SJSA1 (cell line): ENCODE data around the gene CDK2AP2. TPM values are rescaled to one million over a fixed set of nuclear protein-coding genes. Genes with fewer than 3 reads are reported as not detected.
"Not testable (repeated sequence)": the region's sequence is repeated elsewhere in the genome, so short reads cannot be mapped to it uniquely, and the experiment has no call there.

ENCODE experiments used
- DNase-seq, 2 experiments: peaks; one replicate each; pipeline ENCODE4 v3.0.0-alpha.2; 2015 to 2020; ENCODE audit warnings: low spot score in 2 of 2, low read depth in 1 of 2
- H3K27ac ChIP-seq: fragments of 250-450 bp; sonication (Bioruptor Pico); 2 replicates; pipeline ENCODE4 v1.5.1; 2020; ENCODE audit warnings: mild to moderate bottlenecking, moderate library complexity
- H3K27me3 ChIP-seq: fragments of 250-450 bp; sonication (Bioruptor Pico); replicated peaks from 2 replicates; pipeline ENCODE4 v1.5.1; 2020; ENCODE audit warnings: mild to moderate bottlenecking, moderate library complexity
- H3K36me3 ChIP-seq: fragments of 250-450 bp; sonication (Bioruptor Pico); 2 replicates; pipeline ENCODE4 v1.5.1; 2020; ENCODE audit warnings: mild to moderate bottlenecking
- H3K4me1 ChIP-seq: fragments of 250-450 bp; sonication (Bioruptor Pico); replicated peaks from 2 replicates; pipeline ENCODE4 v1.6.1; 2021; ENCODE audit warnings: mild to moderate bottlenecking
- H3K4me3 ChIP-seq: fragments of 250-450 bp; sonication (Bioruptor Pico); 2 replicates; pipeline ENCODE4 v1.5.1; 2020; ENCODE audit warnings: mild to moderate bottlenecking
- H3K9me3 ChIP-seq: fragments of 250-450 bp; sonication (Bioruptor Pico); replicated peaks from 2 replicates; pipeline ENCODE4 v1.5.1; 2020; ENCODE audit warnings: mild to moderate bottlenecking
- total RNA-seq: library from RNA; depleted of rRNA; stranded (reverse); fragments of >200 nt; shearing (Covaris generic); gene quantifications from 2 replicates; pipeline ENCODE4 v1.2.3, GENCODE V29; 2014; rRNA removed

CDK2AP2 gene
- total RNA-seq, 1 experiment from 2014 or later, result 82.4 TPM

GRCh38 chr11:67466962-67467771 lies 40.8 kb downstream of the CDK2AP2 start:
- Histone ChIP-seq H3K27me3 (no peaks in the 10 kb centered on the region), H3K4me3 (no peak overlapping the region), H3K4me1 (peaks cover 29% of the 10 kb centered on the region), H3K9me3 (0 out of 2 replicates have a peak, but pooled peaks cover 2% of the 10 kb centered on the region), H3K36me3 (peaks cover 9% of the 10 kb centered on the region), H3K27ac (no peak overlapping the region)
- DNase-seq, result no peak

GRCh38 chr11:67466367-67466766 lies 41.6 kb downstream of the CDK2AP2 start:
- Histone ChIP-seq H3K4me1 (peaks cover 29% of the 10 kb centered on the region), H3K36me3 (peaks cover 9% of the 10 kb centered on the region), H3K4me3 (no peak overlapping the region), H3K27ac (no peak overlapping the region), H3K27me3 (no peaks in the 10 kb centered on the region), H3K9me3 (0 out of 2 replicates have a peak, but pooled peaks cover 2% of the 10 kb centered on the region)
- no peak for DNase-seq

GRCh38 chr11:67465530-67465929 lies 42.4 kb downstream of the CDK2AP2 start:
- not testable (repeated sequence) for DNase-seq, H3K27ac ChIP-seq, H3K27me3 ChIP-seq, H3K36me3 ChIP-seq, H3K9me3 ChIP-seq, H3K4me3 ChIP-seq
- peaks cover 29% of the 10 kb centered on the region for H3K4me1 ChIP-seq

- peaks cover 29% of the 10 kb centered on the region for H3K4me1 ChIP-seq
- DNase-seq, result no peak
- H3K27ac ChIP-seq, result no peak overlapping the region
- no peak overlapping the region for H3K4me3 ChIP-seq
- peaks cover 9% of the 10 kb centered on the region for H3K36me3 ChIP-seq
- H3K9me3 ChIP-seq, result 0 out of 2 replicates have a peak, but pooled peaks cover 2% of the 10 kb centered on the region
- H3K27me3 ChIP-seq, result no peaks in the 10 kb centered on the region
Measured at GRCh38 chr11:67465189-67465510, 42.8 kb downstream of the CDK2AP2 start.

GRCh38 chr11:67464411-67465188 lies 43.4 kb downstream of the CDK2AP2 start:
- H3K4me1 ChIP-seq, result peaks cover 26% of the 10 kb centered on the region
- peak overlapping the region; percentile 48 for H3K27ac ChIP-seq
- no peak for DNase-seq
- H3K27me3 ChIP-seq, result no peaks in the 10 kb centered on the region
- no peak overlapping the region for H3K4me3 ChIP-seq
- peaks cover 9% of the 10 kb centered on the region for H3K36me3 ChIP-seq
- H3K9me3 ChIP-seq, result 0 out of 2 replicates have a peak, but pooled peaks cover 2% of the 10 kb centered on the region

GRCh38 chr11:67463680-67464410 lies 44.1 kb downstream of the CDK2AP2 start:
- Histone ChIP-seq H3K9me3 (0 out of 2 replicates have a peak, but pooled peaks cover 2% of the 10 kb centered on the region), H3K4me3 (no peak overlapping the region), H3K36me3 (peaks cover 8% of the 10 kb centered on the region), H3K27ac (peak overlapping the region; percentile 48), H3K27me3 (no peaks in the 10 kb centered on the region), H3K4me1 (peaks cover 21% of the 10 kb centered on the region)
- peak; percentile 73 to 95 for DNase-seq

- no peak overlapping the region for H3K27ac ChIP-seq
- H3K9me3 ChIP-seq, result no peaks in the 10 kb centered on the region
- H3K36me3 ChIP-seq, result peaks cover 6% of the 10 kb centered on the region; the same call in 1 of the 2 replicates
- no peaks in the 10 kb centered on the region for H3K27me3 ChIP-seq
- DNase-seq, result no peak
- H3K4me1 ChIP-seq, result peaks cover 15% of the 10 kb centered on the region
- H3K4me3 ChIP-seq, result no peak overlapping the region
Measured at GRCh38 chr11:67463186-67463585, 44.8 kb downstream of the CDK2AP2 start.

- H3K27ac ChIP-seq, result no peak overlapping the region
- no peak for DNase-seq
- no peaks in the 10 kb centered on the region; the same call in 1 of the 2 replicates for H3K9me3 ChIP-seq
- H3K4me3 ChIP-seq, result no peak overlapping the region
- no peaks in the 10 kb centered on the region; the same call in 1 of the 2 replicates for H3K27me3 ChIP-seq
- H3K4me1 ChIP-seq, result no peaks in the 10 kb centered on the region
- no peaks in the 10 kb centered on the region for H3K36me3 ChIP-seq
Measured at GRCh38 chr11:67458266-67458665, 49.7 kb downstream of the CDK2AP2 start.

GRCh38 chr11:67457453-67457852 lies 50.5 kb downstream of the CDK2AP2 start:
- no peaks in the 10 kb centered on the region for H3K36me3 ChIP-seq

More at GRCh38 chr11:67457453-67457852, 50.5 kb downstream of the CDK2AP2 start:
- H3K9me3 ChIP-seq, result no peaks in the 10 kb centered on the region; the same call in 1 of the 2 replicates
- DNase-seq, result no peak
- no peak overlapping the region for H3K27ac ChIP-seq
- H3K27me3 ChIP-seq, result no peaks in the 10 kb centered on the region; the same call in 1 of the 2 replicates
- no peak overlapping the region for H3K4me3 ChIP-seq
- H3K4me1 ChIP-seq, result no peaks in the 10 kb centered on the region

Other genes starting within 250 kb of the CDK2AP2 start
- 96.2 and 138 TPM in 2 replicates for gene GRK2, start 241.7 kb downstream of the CDK2AP2 start, total RNA-seq
- 40.2 and 61.7 TPM in 2 replicates for gene ANKRD13D, start 218.9 kb downstream of the CDK2AP2 start, total RNA-seq
- gene SSH3, start 204.6 kb downstream of the CDK2AP2 start, total RNA-seq, result 13.4 and 17.5 TPM in 2 replicates
- gene POLD4, start 154.6 kb downstream of the CDK2AP2 start, total RNA-seq, result 81.8 and 125 TPM in 2 replicates
- 6.9 and 9.4 TPM in 2 replicates for gene CLCF1, start 134.6 kb downstream of the CDK2AP2 start, total RNA-seq
- gene RAD9A, start 116.2 kb downstream of the CDK2AP2 start, total RNA-seq, result 13.8 and 25.1 TPM in 2 replicates
- 668 and 731 TPM in 2 replicates for gene PPP1CA, start 106.3 kb downstream of the CDK2AP2 start, total RNA-seq
- not detected in 2 replicates for gene TBC1D10C, start 104.1 kb downstream of the CDK2AP2 start, total RNA-seq
- not detected in 2 replicates for gene CARNS1, start 92.5 kb downstream of the CDK2AP2 start, total RNA-seq
- gene RPS6KB2, start 79.7 kb downstream of the CDK2AP2 start, total RNA-seq, result 166 and 177 TPM in 2 replicates
- gene PTPRCAP, start 70.5 kb downstream of the CDK2AP2 start, total RNA-seq, result 0.37 TPM in 1 of 2 replicates, not detected in the other
- 123 and 181 TPM in 2 replicates for gene CORO1B, start 64.7 kb downstream of the CDK2AP2 start, total RNA-seq
- not detected in 2 replicates for gene GPR152, start 55.4 kb downstream of the CDK2AP2 start, total RNA-seq
- gene CABP4, start 52.8 kb downstream of the CDK2AP2 start, total RNA-seq, result not detected in 2 replicates
- gene TMEM134, start 38.9 kb downstream of the CDK2AP2 start, total RNA-seq, result 61.1 and 105 TPM in 2 replicates
- gene AIP, start 25.1 kb downstream of the CDK2AP2 start, total RNA-seq, result 184 and 185 TPM in 2 replicates
- 11.5 and 18.7 TPM in 2 replicates for gene PITPNM1, start 2.8 kb downstream of the CDK2AP2 start, total RNA-seq
- not detected in 2 replicates for gene CABP2, start 15.3 kb upstream of the CDK2AP2 start, total RNA-seq
- gene GSTP1, start 75.7 kb upstream of the CDK2AP2 start, total RNA-seq, result 2,425 and 2,720 TPM in 2 replicates
- 308 and 343 TPM in 2 replicates for gene NDUFV1, start 98.8 kb upstream of the CDK2AP2 start, total RNA-seq
- 7.4 and 14.0 TPM in 2 replicates for gene NUDT8, start 121.8 kb upstream of the CDK2AP2 start, total RNA-seq
- not detected in 2 replicates for gene TBX10, start 131.6 kb upstream of the CDK2AP2 start, total RNA-seq
- not detected in 2 replicates for gene ACY3, start 142.6 kb upstream of the CDK2AP2 start, total RNA-seq
- gene ALDH3B2, start 166.5 kb upstream of the CDK2AP2 start, total RNA-seq, result not detected in 2 replicates